GM12878 (cell line): ENCODE data around the gene DDX31. TPM values are rescaled to one million over a fixed set of nuclear protein-coding genes. Genes with fewer than 3 reads are reported as not detected.

ENCODE experiments used
- ATAC-seq: fragments of 200-7000 bp; cut with Tn5 transposase; 3 replicates; pipeline ENCODE4 v1.9.1; 2020; ENCODE audit warnings: mild to moderate bottlenecking, moderate library complexity
- BruUV-seq: library from RNA; stranded (reverse); fragments of 400-500 nt; replicated peaks from 2 replicates; lab custom pipeline; 2021; lab: Mats Ljungman, UMichigan
- CTCF ChIA-PET: fragments of 300-600 bp; sonication (Branson Sonifier 250); formaldehyde crosslinking; extraction: SDS; loops from one replicate; lab custom pipeline; 2021; ENCODE audit warnings: inconsistent platforms; lab: Yijun Ruan, JAX
- POLR2A ChIA-PET: fragments of 350-600 bp; formaldehyde crosslinking; extraction: SDS; loops from one replicate; lab custom pipeline; 2021; ENCODE audit warnings: inconsistent platforms; lab: Charles Lee
- RAD21 ChIA-PET: fragments of 300-600 bp; sonication (Branson Sonifier 250); formaldehyde crosslinking; loops from one replicate; lab custom pipeline; 2023; ENCODE audit warnings: antibody characterized with exemption; ENCODE audit not compliant: unreplicated experiment; lab: Charles Lee
- SMC1A ChIA-PET: fragments of 300-600 bp; sonication (Branson Sonifier 250); formaldehyde crosslinking; loops from one replicate; lab custom pipeline; 2023; ENCODE audit not compliant: unreplicated experiment, uncharacterized antibody; lab: Charles Lee
- DNase-seq: peaks from one replicate; pipeline ENCODE4 v3.0.0-alpha.2; 2011; ENCODE audit warnings: low read depth, low spot score
- FAIRE-seq: peaks from 3 replicates; lab custom pipeline; 2011; peaks lifted over from hg19 to GRCh38; lab: Jason Lieb, UNC
- H2AFZ ChIP-seq: 2 replicates; pipeline ENCODE4 v1.6.0; 2011; ENCODE audit warnings: low read depth, low read length, control low read depth; ENCODE audit not compliant: control insufficient read depth
- H3K27ac ChIP-seq: 2 replicates; pipeline ENCODE4 v1.5.1; 2011; ENCODE audit warnings: control low read depth; ENCODE audit not compliant: control insufficient read depth, insufficient read depth
- H3K27me3 ChIP-seq, 2 experiments: replicated peaks in 1 of 2; 2 replicates each; pipeline versions ENCODE4 v1.6.0 to v1.6.1; 2011; ENCODE audit warnings: low read length in 1 of 2; ENCODE audit not compliant: control insufficient read depth in 2 of 2, insufficient read depth in 2 of 2
- H3K36me3 ChIP-seq, 2 experiments: 2 replicates each; pipeline ENCODE4 v1.5.1; 2011; ENCODE audit warnings: low read length in 1 of 2; ENCODE audit not compliant: control insufficient read depth in 2 of 2, insufficient read depth in 2 of 2
- H3K4me1 ChIP-seq: 2 replicates; pipeline ENCODE4 v1.6.1; 2011; ENCODE audit warnings: mild to moderate bottlenecking, low read length, moderate library complexity, mixed read lengths; ENCODE audit not compliant: control insufficient read depth, insufficient read depth
- H3K4me2 ChIP-seq: 2 replicates; pipeline ENCODE4 v1.6.0; 2011; ENCODE audit warnings: control low read depth; ENCODE audit not compliant: control insufficient read depth, insufficient read depth
- H3K4me3 ChIP-seq: fragments of 200-600 bp; sonication (generic); 2 replicates; pipeline ENCODE4 v1.5.1; 2016
- H3K79me2 ChIP-seq: 2 replicates; pipeline ENCODE4 v1.6.0; 2011; ENCODE audit warnings: low read length; ENCODE audit not compliant: control insufficient read depth, insufficient read depth
- H3K9ac ChIP-seq: 2 replicates; pipeline ENCODE4 v1.8.0; 2011; ENCODE audit warnings: low read length, control low read depth, mixed read lengths; ENCODE audit not compliant: control insufficient read depth, insufficient read depth
- H3K9me3 ChIP-seq: replicated peaks from 3 replicates; pipeline ENCODE4 v1.5.1; 2011; ENCODE audit warnings: mild to moderate bottlenecking, low read length; ENCODE audit not compliant: control insufficient read depth, insufficient read depth
- H4K20me1 ChIP-seq: 2 replicates; pipeline ENCODE4 v1.6.0; 2011; ENCODE audit not compliant: control insufficient read depth, insufficient read depth
- BCL11A ChIP-seq: IDR thresholded peaks from 2 replicates; pipeline ENCODE4 v1.6.1; 2011; ENCODE audit warnings: low read depth, low read length
- BCL3 ChIP-seq: IDR thresholded peaks from 2 replicates; pipeline ENCODE4 v1.6.1; 2011; ENCODE audit warnings: borderline replicate concordance, low read depth, mild to moderate bottlenecking, moderate library complexity, low read length; ENCODE audit not compliant: insufficient read depth, poor library complexity, severe bottlenecking
- CEBPB ChIP-seq, 2 experiments: fragments of 150-350 bp in 1 of 2; IDR thresholded peaks; 2 replicates each; pipeline ENCODE4 v1.6.1; 2012 to 2014; ENCODE audit warnings: low read depth in 2 of 2, low read length in 2 of 2, borderline replicate concordance in 1 of 2, inconsistent platforms in 1 of 2
- CHD2 ChIP-seq: IDR thresholded peaks from 2 replicates; pipeline ENCODE4 v1.6.1; 2011; ENCODE audit warnings: low read depth, low read length, improper control_type of control experiment, borderline replicate concordance
- ELK1 ChIP-seq: IDR thresholded peaks from 2 replicates; pipeline ENCODE4 v1.6.1; 2012; ENCODE audit warnings: low read depth, low read length, improper control_type of control experiment
- HDAC6 ChIP-seq: fragments of 200-600 bp; sonication (generic); IDR thresholded peaks from one replicate; pipeline ENCODE4 v1.8.0; 2017; ENCODE audit warnings: antibody characterized with exemption; ENCODE audit not compliant: unreplicated experiment
- IRF3 ChIP-seq: fragments of 450-650 bp; IDR thresholded peaks from 2 replicates; pipeline ENCODE4 v1.6.1; 2014; ENCODE audit warnings: mild to moderate bottlenecking
- MYB ChIP-seq: fragments of 150-350 bp; IDR thresholded peaks from 2 replicates; pipeline ENCODE4 v1.6.1; 2014; ENCODE audit warnings: mild to moderate bottlenecking, low read depth, low read length, borderline replicate concordance
- PBX3 ChIP-seq: IDR thresholded peaks from 2 replicates; pipeline ENCODE4 v1.6.1; 2011; ENCODE audit warnings: mild to moderate bottlenecking, low read depth, low read length, moderate library complexity; ENCODE audit not compliant: insufficient replicate concordance
- RAD51 ChIP-seq: fragments of 450-650 bp; IDR thresholded peaks from 2 replicates; pipeline ENCODE4 v1.6.1; 2016; ENCODE audit warnings: moderate library complexity, mild to moderate bottlenecking, inconsistent platforms
- RBBP5 ChIP-seq: fragments of 200-600 bp; sonication (generic); conservative IDR thresholded peaks from 2 replicates; pipeline ENCODE4 v1.6.1; 2016
- RUNX3 ChIP-seq: IDR thresholded peaks from 2 replicates; pipeline ENCODE4 v1.6.1; 2012; ENCODE audit warnings: low read length, inconsistent platforms
- SIX5 ChIP-seq: IDR thresholded peaks from 2 replicates; pipeline ENCODE4 v1.6.1; 2011; ENCODE audit warnings: mild to moderate bottlenecking, low read depth, low read length, moderate library complexity; ENCODE audit not compliant: severe bottlenecking
- TBL1XR1 ChIP-seq: IDR thresholded peaks from 2 replicates; pipeline ENCODE4 v1.6.1; 2012; ENCODE audit warnings: low read depth, low read length, improper control_type of control experiment
- ZBED1 ChIP-seq: IDR thresholded peaks from 2 replicates; pipeline ENCODE4 v1.6.1; 2016; ENCODE audit warnings: borderline replicate concordance
- ZNF24 ChIP-seq: fragments of 450-650 bp; IDR thresholded peaks from 2 replicates; pipeline ENCODE4 v1.6.1; 2017; ENCODE audit warnings: antibody characterized with exemption, mild to moderate bottlenecking
- ZSCAN29 ChIP-seq: fragments of 450-650 bp; IDR thresholded peaks from 2 replicates; pipeline ENCODE4 v1.6.1; 2017; ENCODE audit warnings: mild to moderate bottlenecking, moderate library complexity
- ZZZ3 ChIP-seq: IDR thresholded peaks from 2 replicates; pipeline ENCODE4 v1.6.1; 2011; ENCODE audit warnings: low read depth; ENCODE audit not compliant: control insufficient read depth, insufficient read length
- WGBS: methylation state at CpG from one replicate; pipeline ENCODE4 v1.1.6; 2016; ENCODE audit warnings: low lambda C conversion rate; ENCODE audit not compliant: insufficient replicate concordance, insufficient coverage; ENCODE audit errors: missing lambda C conversion rate; 5-methylcytosine and 5-hydroxymethylcytosine counted together
- in situ Hi-C: fragments of 300-500 bp; cut with MboI; formaldehyde crosslinking; loops from 9 replicates; pipeline ENCODE4 v1.14.3; 2018; ENCODE audit warnings: mixed read lengths
- intact Hi-C: fragments of 100-400 bp; cut with micrococcal nuclease; formaldehyde crosslinking; loops from one replicate; pipeline ENCODE4 v1.14.2; 2022; ENCODE audit not compliant: unreplicated experiment
- polyA plus RNA-seq, 11 experiments: library from polyadenylated mRNA; depleted of rRNA in 4 of 11; unstranded in 6 of 11; stranded (reverse) in 5 of 11; fragments of >200 nt; fragmentation: Nextera tagmentation in 4 of 11; fragmentation: Illumina TruSeq in 1 of 11; extraction: Ambion mirVana in 4 of 11; extraction: Trizol in 1 of 11; gene quantifications; 1 replicate in 1 of 11; 2 replicates in 10 of 11; pipeline versions ENCODE4 v1.2.1 to v1.2.3, GENCODE V29; 2011 to 2016; ENCODE audit warnings: inconsistent platforms in 2 of 11, missing spikeins in 2 of 11, low read depth in 1 of 11
- total RNA-seq, 4 experiments: library from RNA; depleted of rRNA in 3 of 4; stranded (reverse); fragments of >200 nt in 3 of 4; fragmentation: Illumina TruSeq in 1 of 4; extraction: Trizol in 1 of 4; gene quantifications; 2 replicates each; pipeline versions ENCODE4 v1.2.1 to v1.2.3, GENCODE V29; 2013 to 2021

DDX31 gene
- total and polyA plus RNA-seq, 10 of the 15 experiments (the other 5 are each of a cell fraction or from before 2014, with no cell fraction given), result 12.1 to 30.8 (median 20.8) TPM

GRCh38 chr9:132592451-132592850 is 77.3 kb downstream of the DDX31 start:
- no peak for DNase-seq
- 87% methylated on average over 8 of the region's 8 CpGs for WGBS
- intact Hi-C loops (no loop called here), in situ Hi-C loops (no loop called here)
- ChIA-PET POLR2A (no interaction called here), RAD21 (no interaction called here), CTCF (no interaction called here), SMC1A (no interaction called here)
- Histone ChIP-seq H3K4me3 (no peak overlapping the region), H3K9me3 (no peaks in the 10 kb centered on the region), H3K27me3 (peaks cover 0 to 6% of the 10 kb centered on the region in 2 experiments; a peak in 3 of 4 replicates), H2AFZ (no peak overlapping the region), H3K4me1 (no peaks in the 10 kb centered on the region), H3K27ac (no peak overlapping the region), H3K9ac (no peak overlapping the region), H4K20me1 (no peaks in the 10 kb centered on the region), H3K4me2 (no peak overlapping the region), H3K36me3 (peaks cover 3 to 5% of the 10 kb centered on the region in 2 experiments), H3K79me2 (no peaks in the 10 kb centered on the region)
- TF ChIP-seq RUNX3 (no peak), TBL1XR1 (no peak), RAD51 (no peak), ZBED1 (no peak), RBBP5 (no peak), SIX5 (no peak), CHD2 (no peak), ZNF24 (no peak), PBX3 (no peak), ZSCAN29 (no peak), ZZZ3 (no peak), ELK1 (no peak), CEBPB (IDR thresholded peaks at IDR 0.05; ENCODE audit: borderline replicate concordance in 1 of 2, low read depth in 2 of 2, low read length in 2 of 2) (no peak), BCL3 (no peak), MYB (no peak), BCL11A (no peak), IRF3 (no peak), HDAC6 (no peak)
- FAIRE-seq, result no peak
- no TSS peak for BruUV-seq
- ATAC-seq, result no peak
